ENCODE data around the gene RGS19. TPM values are rescaled to one million over a fixed set of nuclear protein-coding genes. Genes with fewer than 3 reads are reported as not detected.

Gene RGS19
- total RNA-seq, 4 donors from 2014 or later = 4.6 to 38.8 (median 6.7) TPM

DNA sequence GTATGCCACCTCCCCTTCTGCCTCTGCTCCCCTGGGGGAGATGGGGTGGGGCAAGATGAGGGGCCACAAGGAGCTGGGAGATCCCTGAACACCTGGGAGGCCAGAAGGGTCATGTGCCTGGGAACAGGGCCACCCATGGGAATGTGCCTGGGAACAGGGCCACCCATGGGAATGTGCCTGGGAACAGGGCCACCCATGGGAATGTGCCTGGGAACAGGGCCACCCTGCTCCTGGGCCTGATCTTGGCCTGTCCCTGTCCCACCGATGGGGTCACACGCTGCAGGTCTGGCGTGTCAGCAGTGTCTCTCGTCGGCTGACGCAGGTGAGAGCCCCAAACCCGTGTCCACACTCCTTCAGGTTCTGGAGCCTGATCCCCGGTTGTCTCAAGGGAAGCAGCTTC, 4.4 kb downstream of the RGS19 start:
- H3K27ac ChIP-seq = no peak overlapping the region

DNA sequence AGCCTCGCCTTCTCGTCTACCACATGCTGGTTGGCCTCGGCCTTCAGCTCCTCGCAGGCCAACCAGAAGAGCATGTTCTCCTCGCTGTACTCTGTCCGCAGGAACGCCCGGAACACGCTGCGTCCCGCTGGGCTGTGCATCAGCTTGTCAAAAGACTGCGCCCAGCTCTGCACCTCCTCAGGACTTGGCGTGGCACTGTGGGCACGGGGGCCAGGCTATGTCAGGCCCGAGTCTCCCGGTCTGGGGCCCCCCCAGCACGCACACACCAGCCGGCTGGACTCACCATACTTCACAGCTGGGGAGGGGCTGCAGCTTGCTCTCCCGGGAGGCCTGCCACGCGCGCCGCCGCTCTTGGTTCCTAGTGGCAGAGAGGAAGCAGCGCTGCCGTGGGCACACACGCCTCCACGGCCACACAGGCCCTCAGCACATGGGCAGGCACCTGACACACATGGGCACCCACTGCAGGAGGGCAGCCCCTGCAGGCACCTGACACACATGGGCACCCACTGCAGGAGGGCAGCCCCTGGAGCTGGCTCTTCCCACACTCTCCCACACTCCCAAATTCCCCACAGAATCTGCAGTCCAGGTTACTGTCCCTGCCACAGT, 5.0 kb downstream of the RGS19 start:
- H3K27me3 ChIP-seq = peaks cover 0 to 15% of the 10 kb centered on the region in 2 donors
- peaks cover 3 to 9% of the 10 kb centered on the region in 2 donors for H3K4me1 ChIP-seq
- H3K4me3 ChIP-seq = no peak overlapping the region
- no peak for DNase-seq
- intact Hi-C loops (cut with DNase I; ENCODE audit: low total_unique reads) = no loop called here
- TF ChIP-seq, protein P1, sequence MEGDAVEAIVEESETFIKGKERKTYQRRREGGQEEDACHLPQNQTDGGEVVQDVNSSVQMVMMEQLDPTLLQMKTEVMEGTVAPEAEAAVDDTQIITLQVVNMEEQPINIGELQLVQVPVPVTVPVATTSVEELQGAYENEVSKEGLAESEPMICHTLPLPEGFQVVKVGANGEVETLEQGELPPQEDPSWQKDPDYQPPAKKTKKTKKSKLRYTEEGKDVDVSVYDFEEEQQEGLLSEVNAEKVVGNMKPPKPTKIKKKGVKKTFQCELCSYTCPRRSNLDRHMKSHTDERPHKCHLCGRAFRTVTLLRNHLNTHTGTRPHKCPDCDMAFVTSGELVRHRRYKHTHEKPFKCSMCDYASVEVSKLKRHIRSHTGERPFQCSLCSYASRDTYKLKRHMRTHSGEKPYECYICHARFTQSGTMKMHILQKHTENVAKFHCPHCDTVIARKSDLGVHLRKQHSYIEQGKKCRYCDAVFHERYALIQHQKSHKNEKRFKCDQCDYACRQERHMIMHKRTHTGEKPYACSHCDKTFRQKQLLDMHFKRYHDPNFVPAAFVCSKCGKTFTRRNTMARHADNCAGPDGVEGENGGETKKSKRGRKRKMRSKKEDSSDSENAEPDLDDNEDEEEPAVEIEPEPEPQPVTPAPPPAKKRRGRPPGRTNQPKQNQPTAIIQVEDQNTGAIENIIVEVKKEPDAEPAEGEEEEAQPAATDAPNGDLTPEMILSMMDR (IDR thresholded peaks at IDR 0.05) = no peak
- TF ChIP-seq POLR2A (IDR thresholded peaks at IDR 0.05) = no peak
- no peak overlapping the region for H3K27ac ChIP-seq
- H3K36me3 ChIP-seq = no peaks in the 10 kb centered on the region
- no peaks in the 10 kb centered on the region for H3K9me3 ChIP-seq

More for the DNA sequence above, 4.4 kb downstream of the RGS19 start:
- no peak for DNase-seq
- Histone ChIP-seq H3K27me3 (peaks cover 0 to 17% of the 10 kb centered on the region in 2 donors), H3K36me3 (no peaks in the 10 kb centered on the region), H3K9me3 (no peaks in the 10 kb centered on the region), H3K4me1 (peaks cover 5 to 10% of the 10 kb centered on the region in 2 donors), H3K4me3 (no peak overlapping the region)
- intact Hi-C loops (cut with DNase I; ENCODE audit: low total_unique reads) = no loop called here
- TF ChIP-seq, protein P1 (IDR thresholded peaks at IDR 0.05) = no peak
- TF ChIP-seq POLR2A (IDR thresholded peaks at IDR 0.05) = no peak

- H3K27me3 ChIP-seq = peaks cover 0 to 12% of the 10 kb centered on the region in 2 donors
- no peak overlapping the region for H3K4me3 ChIP-seq
- peaks cover 0 to 2% of the 10 kb centered on the region in 2 donors for H3K4me1 ChIP-seq
- H3K9me3 ChIP-seq = no peaks in the 10 kb centered on the region
- intact Hi-C loops (cut with DNase I; ENCODE audit: low total_unique reads) = no loop called here
- TF ChIP-seq, protein P1 (IDR thresholded peaks at IDR 0.05) = no peak
- no peaks in the 10 kb centered on the region for H3K36me3 ChIP-seq
- H3K27ac ChIP-seq = no peak overlapping the region
- DNase-seq = no peak
Measured at GRCh38 chr20:64073476-64074183, 5.7 kb downstream of the RGS19 start.

- Histone ChIP-seq H3K27me3 (peaks cover 0 to 2% of the 10 kb centered on the region in 2 donors), H3K4me1 (no peaks in the 10 kb centered on the region), H3K9me3 (no peaks in the 10 kb centered on the region), H3K4me3 (no peak overlapping the region), H3K36me3 (no peaks in the 10 kb centered on the region), H3K27ac (no peak overlapping the region)
- DNase-seq = no peak
- intact Hi-C loops (cut with DNase I; ENCODE audit: low total_unique reads) = no loop called here
- TF ChIP-seq, protein P1 (IDR thresholded peaks at IDR 0.05) = no peak
- TF ChIP-seq POLR2A (IDR thresholded peaks at IDR 0.05) = no peak
Measured at GRCh38 chr20:64072498-64073063, 6.7 kb downstream of the RGS19 start.
